DND-41 (cell line): ENCODE measurements around the gene C1QTNF1.

ENCODE experiments used
- ATAC-seq: fragments of 200-7000 bp; cut with Tn5 transposase; 3 replicates; pipeline ENCODE4 v1.9.1; 2021; ENCODE audit warnings: low read depth; ENCODE audit not compliant: insufficient read depth
- DNase-seq: peaks from one replicate; pipeline ENCODE4 v3.0.0-alpha.2; 2020
- H2AFZ ChIP-seq: 2 replicates; pipeline ENCODE4 v1.6.0; 2012; ENCODE audit warnings: low read depth, low read length
- H3K27ac ChIP-seq: 2 replicates; pipeline ENCODE4 v1.5.1; 2012; ENCODE audit warnings: low read length, inconsistent platforms
- H3K27me3 ChIP-seq: fragments of 200-600 bp; sonication (generic); 2 replicates; pipeline ENCODE4 v1.6.0; 2012; ENCODE audit warnings: low read length, mild to moderate bottlenecking, inconsistent platforms; ENCODE audit not compliant: insufficient read depth, poor library complexity
- H3K36me3 ChIP-seq: 2 replicates; pipeline ENCODE4 v1.5.1; 2012; ENCODE audit warnings: low read length, inconsistent platforms; ENCODE audit not compliant: insufficient read depth
- H3K4me1 ChIP-seq: 2 replicates; pipeline ENCODE4 v1.5.1; 2012; ENCODE audit warnings: mild to moderate bottlenecking, low read length; ENCODE audit not compliant: insufficient read depth
- H3K4me2 ChIP-seq: 2 replicates; pipeline ENCODE4 v1.6.0; 2012; ENCODE audit warnings: mild to moderate bottlenecking, moderate library complexity, low read length, inconsistent platforms; ENCODE audit not compliant: insufficient read depth
- H3K4me3 ChIP-seq, 2 experiments: fragments of 200-600 bp in 1 of 2; shearing (Covaris generic) in 1 of 2; 2 replicates each; pipeline ENCODE4 v1.5.1; 2012 to 2016; ENCODE audit warnings: inconsistent platforms in 2 of 2, low read length in 2 of 2, mild to moderate bottlenecking in 2 of 2, low read depth in 1 of 2, moderate library complexity in 1 of 2
- H3K79me2 ChIP-seq: 2 replicates; pipeline ENCODE4 v1.6.0; 2012; ENCODE audit warnings: low read length, inconsistent platforms; ENCODE audit not compliant: insufficient read depth
- H3K9ac ChIP-seq: 2 replicates; pipeline ENCODE4 v1.6.0; 2012; ENCODE audit warnings: low read depth, mild to moderate bottlenecking, inconsistent platforms, low read length, moderate library complexity
- H3K9me3 ChIP-seq: 2 replicates; pipeline ENCODE4 v1.5.1; 2012; ENCODE audit warnings: low read length, moderate library complexity, mild to moderate bottlenecking, inconsistent platforms; ENCODE audit not compliant: insufficient read depth, severe bottlenecking
- H4K20me1 ChIP-seq: 2 replicates; pipeline ENCODE4 v1.6.0; 2012; ENCODE audit warnings: low read length; ENCODE audit not compliant: insufficient read depth
- CTCF ChIP-seq: IDR thresholded peaks from 2 replicates; pipeline ENCODE4 v1.5.1; 2012; ENCODE audit warnings: borderline replicate concordance, low read length, moderate library complexity, mild to moderate bottlenecking; ENCODE audit not compliant: poor library complexity, severe bottlenecking; ENCODE audit errors: extremely low read depth
- EZH2 ChIP-seq: IDR thresholded peaks from 3 replicates; pipeline ENCODE4 v1.6.1; 2012; ENCODE audit warnings: borderline replicate concordance, low read depth, mild to moderate bottlenecking, moderate library complexity, low read length, inconsistent platforms; ENCODE audit not compliant: severe bottlenecking

Gene C1QTNF1

GRCh38 chr17:78995022-78995760 is 28.8 kb upstream of the C1QTNF1 start:
- no peaks in the 10 kb centered on the region for H3K4me1 ChIP-seq
- H3K9me3 ChIP-seq: no peaks in the 10 kb centered on the region
- H3K27ac ChIP-seq: no peak overlapping the region
- TF ChIP-seq EZH2 (no peak), CTCF (no peak)
- peaks cover 66% of the 10 kb centered on the region for H4K20me1 ChIP-seq
- peaks cover 99% of the 10 kb centered on the region for H3K36me3 ChIP-seq
- no peak overlapping the region for H2AFZ ChIP-seq
- no peak overlapping the region for H3K4me2 ChIP-seq
- DNase-seq: no peak
- peaks cover 34% of the 10 kb centered on the region for H3K79me2 ChIP-seq
- H3K4me3 ChIP-seq: no peak overlapping the region
- no peak for ATAC-seq
- H3K27me3 ChIP-seq: no peaks in the 10 kb centered on the region
- no peak overlapping the region for H3K9ac ChIP-seq

GRCh38 chr17:78995761-78996451 is 28.1 kb upstream of the C1QTNF1 start:
- no peaks in the 10 kb centered on the region for H3K4me1 ChIP-seq
- H3K36me3 ChIP-seq: peaks cover 99% of the 10 kb centered on the region
- TF ChIP-seq EZH2 (no peak), CTCF (no peak)
- H4K20me1 ChIP-seq: peaks cover 73% of the 10 kb centered on the region
- H3K4me3 ChIP-seq: no peak overlapping the region
- no peaks in the 10 kb centered on the region for H3K27me3 ChIP-seq
- DNase-seq: no peak
- peaks cover 41% of the 10 kb centered on the region for H3K79me2 ChIP-seq
- no peak overlapping the region for H3K27ac ChIP-seq
- H3K9me3 ChIP-seq: no peaks in the 10 kb centered on the region
- ATAC-seq: no peak
- no peak overlapping the region for H3K4me2 ChIP-seq
- H2AFZ ChIP-seq: no peak overlapping the region
- no peak overlapping the region for H3K9ac ChIP-seq

GRCh38 chr17:78996781-78997201 is 27.2 kb upstream of the C1QTNF1 start:
- Histone ChIP-seq H3K79me2 (peaks cover 50% of the 10 kb centered on the region), H3K27me3 (no peaks in the 10 kb centered on the region), H2AFZ (no peak overlapping the region), H3K36me3 (peaks cover 94% of the 10 kb centered on the region), H3K4me1 (no peaks in the 10 kb centered on the region), H3K9ac (no peak overlapping the region), H3K27ac (no peak overlapping the region), H3K4me3 (no peak overlapping the region), H3K9me3 (no peaks in the 10 kb centered on the region), H4K20me1 (peaks cover 78% of the 10 kb centered on the region), H3K4me2 (no peak overlapping the region)
- no peak for ATAC-seq
- DNase-seq: no peak
- TF ChIP-seq EZH2: no peak
- no peak for TF ChIP-seq CTCF
